ENCODE results near the gene OR8B12. TPM values are rescaled to one million over a fixed set of nuclear protein-coding genes. Genes with fewer than 3 reads are reported as not detected.

The OR8B12 gene
- total and polyA plus RNA-seq, 2 donors = not detected

GRCh38 chr11:124511745-124512144 is 31.7 kb downstream of the OR8B12 start:
- H3K27ac ChIP-seq (ENCODE audit: low read depth) = no peak overlapping the region
- no peaks in the 10 kb centered on the region for H3K36me3 ChIP-seq (ENCODE audit: insufficient read depth)
- no peak for DNase-seq (ENCODE audit: extremely low spot score)
- no peaks in the 10 kb centered on the region for H3K4me1 ChIP-seq (ENCODE audit: insufficient read depth)
- no peak overlapping the region for H3K4me3 ChIP-seq (ENCODE audit: low read depth, low read length)

GRCh38 chr11:124510279-124510678 is 33.2 kb downstream of the OR8B12 start:
- no peaks in the 10 kb centered on the region for H3K4me1 ChIP-seq (ENCODE audit: insufficient read depth)
- H3K36me3 ChIP-seq (ENCODE audit: insufficient read depth) = no peaks in the 10 kb centered on the region
- 67% methylated on average over 4 of the region's 4 CpGs for WGBS
- H3K27ac ChIP-seq (ENCODE audit: low read depth) = no peak overlapping the region
- no peak overlapping the region for H3K4me3 ChIP-seq (ENCODE audit: low read depth, low read length)
- DNase-seq (ENCODE audit: extremely low spot score) = no peak

- Histone ChIP-seq H3K36me3 (ENCODE audit: insufficient read depth) (no peaks in the 10 kb centered on the region), H3K4me1 (ENCODE audit: insufficient read depth) (no peaks in the 10 kb centered on the region), H3K27ac (ENCODE audit: low read depth) (no peak overlapping the region), H3K4me3 (ENCODE audit: low read depth, low read length) (no peak overlapping the region)
- no peak for DNase-seq (ENCODE audit: extremely low spot score)
- WGBS = 80% methylated on average over 8 of the region's 8 CpGs
Measured at GRCh38 chr11:124499711-124500110, 43.7 kb downstream of the OR8B12 start.

- DNase-seq (ENCODE audit: extremely low spot score) = no peak
- no peaks in the 10 kb centered on the region for H3K4me1 ChIP-seq (ENCODE audit: insufficient read depth)
- WGBS = 82% methylated on average over 4 of the region's 4 CpGs
- no peaks in the 10 kb centered on the region for H3K36me3 ChIP-seq (ENCODE audit: insufficient read depth)
- no peak overlapping the region for H3K4me3 ChIP-seq (ENCODE audit: low read depth, low read length)
- no peak overlapping the region for H3K27ac ChIP-seq (ENCODE audit: low read depth)
Measured at GRCh38 chr11:124493016-124493655, 50.3 kb downstream of the OR8B12 start.

Small RNAs within 50 kb of the gene (small RNA-seq; reads per million reads assigned to genes)
- gene OR8A3P = not detected

Other genes starting within 250 kb of the OR8B12 start
- gene OR8D1, start 229.7 kb downstream of the OR8B12 start, total RNA-seq = not detected
- not detected for gene OR8D1, start 229.7 kb downstream of the OR8B12 start, polyA plus RNA-seq
- not detected for gene OR8D2, start 223.5 kb downstream of the OR8B12 start, total RNA-seq
- gene OR8D2, start 223.5 kb downstream of the OR8B12 start, polyA plus RNA-seq = not detected
- not detected for gene OR8B2, start 159.2 kb downstream of the OR8B12 start, total RNA-seq
- gene OR8B2, start 159.2 kb downstream of the OR8B12 start, polyA plus RNA-seq = not detected
- not detected for gene OR8B3, start 144.6 kb downstream of the OR8B12 start, total RNA-seq
- not detected for gene OR8B3, start 144.6 kb downstream of the OR8B12 start, polyA plus RNA-seq
- not detected for gene OR8B4, start 118.8 kb downstream of the OR8B12 start, total RNA-seq
- not detected for gene OR8B4, start 118.8 kb downstream of the OR8B12 start, polyA plus RNA-seq
- gene OR8B8, start 98.0 kb downstream of the OR8B12 start, total RNA-seq = not detected
- gene OR8B8, start 98.0 kb downstream of the OR8B12 start, polyA plus RNA-seq = not detected
- not detected for gene OR8A1, start 26.3 kb upstream of the OR8B12 start, total RNA-seq
- not detected for gene OR8A1, start 26.3 kb upstream of the OR8B12 start, polyA plus RNA-seq
- gene PANX3, start 67.8 kb upstream of the OR8B12 start, total RNA-seq = not detected
- not detected for gene PANX3, start 67.8 kb upstream of the OR8B12 start, polyA plus RNA-seq
- 25.0 TPM for gene TBRG1, start 79.2 kb upstream of the OR8B12 start, total RNA-seq
- gene TBRG1, start 79.2 kb upstream of the OR8B12 start, polyA plus RNA-seq = 32.8 TPM
- 7.8 TPM for gene SIAE, start 130.1 kb upstream of the OR8B12 start, total RNA-seq
- 11.6 TPM for gene SIAE, start 130.1 kb upstream of the OR8B12 start, polyA plus RNA-seq
- gene SPA17, start 130.2 kb upstream of the OR8B12 start, total RNA-seq = 5.7 TPM
- gene SPA17, start 130.2 kb upstream of the OR8B12 start, polyA plus RNA-seq = 4.4 TPM
- gene NRGN, start 196.3 kb upstream of the OR8B12 start, total RNA-seq = 0.37 TPM
- 5.1 TPM for gene NRGN, start 196.3 kb upstream of the OR8B12 start, polyA plus RNA-seq
- gene VSIG2, start 208.6 kb upstream of the OR8B12 start, total RNA-seq = 27.5 TPM
- gene VSIG2, start 208.6 kb upstream of the OR8B12 start, polyA plus RNA-seq = 36.4 TPM
- gene ESAM, start 218.6 kb upstream of the OR8B12 start, total RNA-seq = 13.3 TPM
- 66.2 TPM for gene ESAM, start 218.6 kb upstream of the OR8B12 start, polyA plus RNA-seq